Measurements from ENCODE around the gene AK2.

AK2 gene

GRCh38 chr1:32969566-32969965 is 67.1 kb downstream of the AK2 start:
- no peak for DNase-seq

- DNase-seq, result no peak
Observed at GRCh38 chr1:32967888-32968568, 68.7 kb downstream of the AK2 start.

- no peak for DNase-seq
Observed at GRCh38 chr1:32966900-32967299, 69.8 kb downstream of the AK2 start.

- DNase-seq, result no peak
Observed at GRCh38 chr1:32965251-32965747, 71.4 kb downstream of the AK2 start.

GRCh38 chr1:32964461-32965250 is 72.0 kb downstream of the AK2 start, which contains the start of gene RNF19B:
TSS of gene RNF19B (minus strand) at chr1:32964809. CDS start at chr1:32964685, 124 bp downstream.
- DNase-seq, result peak; percentile 96

- peak; percentile 70 for DNase-seq
Observed at GRCh38 chr1:32963746-32964460, 72.8 kb downstream of the AK2 start.

GRCh38 chr1:32962248-32962896 is 74.3 kb downstream of the AK2 start:
- no peak for DNase-seq

- DNase-seq, result no peak
Observed at GRCh38 chr1:32960819-32961355, 75.8 kb downstream of the AK2 start.

GRCh38 chr1:32960342-32960741 is 76.3 kb downstream of the AK2 start:
- DNase-seq, result no peak

GRCh38 chr1:32958827-32959226 is 77.9 kb downstream of the AK2 start:
- no peak for DNase-seq
